HG02798 (cell line): ENCODE data around the gene UBAC1.
A peak's percentile ranks its signal among the peaks of the same experiment; 100 is the strongest.
"Not testable (repeated sequence)": the region's sequence is repeated elsewhere in the genome, so short reads cannot be mapped to it uniquely, and the experiment has no call there.

ENCODE experiments used
- ATAC-seq: cut with Tn5 transposase; IDR thresholded peaks from one replicate; pipeline ENCODE4 v1.9.1; 2021; ENCODE audit warnings: mild to moderate bottlenecking; ENCODE audit not compliant: unreplicated experiment, poor library complexity

The UBAC1 gene

GRCh38 chr9:135926402-135927194, 34.6 kb downstream of the UBAC1 start:
- ATAC-seq = no peak

- no peak for ATAC-seq
These were observed 35.6 kb downstream of the UBAC1 start for GRCh38 chr9:135925496-135926133.

GRCh38 chr9:135924628-135925338, 36.4 kb downstream of the UBAC1 start:
- no peak for ATAC-seq

DNA sequence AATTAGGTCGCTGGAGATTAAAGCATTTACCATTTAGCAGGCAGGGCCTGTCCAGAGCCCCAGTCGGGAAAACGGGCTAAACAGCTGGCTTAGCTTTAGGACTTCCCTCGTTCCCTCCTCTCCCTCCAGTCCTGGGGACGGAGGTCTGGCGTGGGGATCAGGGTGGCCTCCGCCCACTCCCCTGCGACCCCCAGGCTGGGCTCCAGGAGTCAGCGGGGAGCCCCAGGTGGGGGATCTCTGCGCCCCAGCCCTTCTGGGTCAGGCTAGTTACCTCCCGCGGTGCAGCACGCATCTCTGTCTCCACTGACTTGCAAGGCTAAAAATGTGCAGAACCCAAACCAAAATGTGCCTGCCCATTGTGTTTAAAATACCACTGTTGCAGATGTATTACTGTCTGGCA, 37.7 kb downstream of the UBAC1 start:
- no peak for ATAC-seq

- no peak for ATAC-seq
These were observed 39.3 kb downstream of the UBAC1 start for GRCh38 chr9:135921749-135922310.

- ATAC-seq = no peak
These were observed 40.1 kb downstream of the UBAC1 start for GRCh38 chr9:135920973-135921585.

DNA sequence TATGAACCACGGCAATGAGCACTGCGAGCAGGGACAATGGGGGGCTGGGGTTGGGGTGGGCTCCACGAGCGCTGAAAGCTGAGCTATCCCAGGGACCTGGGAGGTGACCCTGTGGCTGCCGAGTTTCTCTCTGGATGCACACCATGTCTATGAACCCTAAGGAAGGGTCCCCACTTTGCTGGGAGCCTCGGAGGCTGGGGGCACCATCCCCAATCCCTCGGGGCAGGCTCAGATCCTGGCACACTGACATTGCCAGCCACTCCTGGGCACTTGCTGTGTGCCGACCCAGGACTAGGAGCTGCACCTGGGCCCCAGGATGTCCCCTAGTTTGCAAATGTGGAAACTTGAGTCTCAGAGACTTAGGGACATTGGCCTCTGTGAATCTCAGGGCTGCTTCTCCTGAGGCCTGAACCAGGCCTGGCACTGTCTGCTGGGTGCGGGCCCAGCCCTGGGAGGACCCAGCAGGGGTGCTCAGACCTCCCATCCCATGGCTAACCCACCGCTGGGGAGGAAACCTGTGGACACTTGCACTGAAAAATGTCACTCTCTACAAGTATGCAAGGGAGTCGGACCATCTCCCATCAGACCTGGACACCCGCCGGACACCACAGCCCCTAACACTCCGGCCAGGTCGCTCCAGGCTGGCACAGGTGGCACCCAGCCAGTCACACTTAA, 40.8 kb downstream of the UBAC1 start:
- ATAC-seq = no peak

- no peak for ATAC-seq
These were observed 41.8 kb downstream of the UBAC1 start for GRCh38 chr9:135919318-135919890.

- ATAC-seq = not testable (repeated sequence)
These were observed 44.9 kb downstream of the UBAC1 start for GRCh38 chr9:135916227-135916626.

DNA sequence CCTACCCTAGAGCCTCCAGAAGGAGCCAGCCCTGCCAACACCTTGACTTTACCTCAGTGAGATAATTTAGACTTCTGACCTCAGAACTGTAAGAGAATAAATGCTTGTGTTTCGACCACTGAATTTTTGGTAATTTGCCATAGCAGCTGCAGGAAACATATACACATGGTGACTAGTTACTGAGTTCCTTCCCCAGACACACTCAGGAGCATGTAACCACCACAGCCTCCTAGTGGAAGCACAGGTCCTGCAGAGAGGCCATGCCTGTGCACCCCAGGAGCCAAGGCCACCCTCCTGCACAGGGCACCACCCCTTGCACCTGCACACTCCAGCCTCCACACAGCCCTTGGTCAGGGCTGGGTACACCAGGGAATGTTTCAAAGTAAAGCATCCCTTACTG, 46.3 kb downstream of the UBAC1 start:
- ATAC-seq = no peak

GRCh38 chr9:135911233-135911632, 49.9 kb downstream of the UBAC1 start:
- not testable (repeated sequence) for ATAC-seq

- ATAC-seq = no peak
These were observed 50.4 kb downstream of the UBAC1 start for GRCh38 chr9:135910757-135911156.

GRCh38 chr9:135910216-135910615, 51.0 kb downstream of the UBAC1 start:
- no peak for ATAC-seq

- ATAC-seq = no peak
These were observed 51.8 kb downstream of the UBAC1 start for GRCh38 chr9:135909371-135909770.

DNA sequence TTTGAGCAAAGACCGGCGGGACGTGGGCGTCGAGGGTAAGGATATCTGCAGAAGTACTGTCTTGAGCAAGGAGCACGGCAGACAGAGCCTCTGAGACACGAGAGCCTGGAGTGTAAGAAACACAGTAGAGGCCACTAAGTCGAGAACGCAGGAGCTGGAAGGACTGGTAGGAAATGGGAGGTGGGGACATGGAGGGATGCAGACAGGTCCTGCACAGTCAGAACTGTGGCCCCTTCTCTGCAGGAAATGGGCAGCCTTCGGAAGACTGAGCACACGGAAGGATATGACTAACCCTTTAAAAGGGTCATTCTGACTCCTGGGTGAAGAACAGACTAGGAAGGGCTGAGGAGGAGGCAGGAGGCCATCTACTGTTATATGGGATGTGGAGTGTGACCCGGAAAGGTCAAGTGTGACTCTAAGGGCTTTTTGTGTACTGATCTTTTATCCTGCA, 52.4 kb downstream of the UBAC1 start:
- no peak for ATAC-seq

DNA sequence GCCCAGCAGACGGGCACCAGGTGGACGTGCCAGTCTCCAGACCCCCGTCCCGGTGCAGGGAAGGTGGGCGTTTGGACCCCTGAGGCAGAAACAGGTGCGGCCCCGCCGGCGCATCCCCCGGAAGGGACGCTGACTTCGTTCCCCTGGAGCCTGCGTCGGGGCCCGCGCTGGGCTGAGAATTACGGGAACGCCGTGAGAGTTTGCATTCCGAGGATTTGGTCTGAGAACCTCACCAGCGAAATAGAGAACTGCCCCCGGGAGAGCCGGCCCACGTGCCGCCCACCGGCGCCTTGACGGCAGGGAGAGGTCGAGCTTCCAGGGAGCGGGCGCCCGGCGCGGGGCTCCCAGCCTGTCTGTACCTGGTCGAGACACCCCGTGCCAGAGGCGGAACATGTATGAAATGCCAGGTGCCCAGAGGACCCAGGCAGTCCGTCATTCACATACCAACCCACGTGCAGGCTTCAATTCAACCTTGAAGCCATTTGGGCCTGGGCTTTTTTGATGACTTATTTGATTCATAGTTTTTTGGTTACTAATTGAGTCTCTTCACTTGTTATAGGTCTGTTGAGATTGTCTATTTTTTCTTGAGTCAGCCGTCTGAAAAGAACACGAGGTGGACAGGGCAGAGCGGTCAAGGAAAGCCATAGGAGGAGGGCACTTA, 53.0 kb downstream of the UBAC1 start:
- ATAC-seq = no peak

DNA sequence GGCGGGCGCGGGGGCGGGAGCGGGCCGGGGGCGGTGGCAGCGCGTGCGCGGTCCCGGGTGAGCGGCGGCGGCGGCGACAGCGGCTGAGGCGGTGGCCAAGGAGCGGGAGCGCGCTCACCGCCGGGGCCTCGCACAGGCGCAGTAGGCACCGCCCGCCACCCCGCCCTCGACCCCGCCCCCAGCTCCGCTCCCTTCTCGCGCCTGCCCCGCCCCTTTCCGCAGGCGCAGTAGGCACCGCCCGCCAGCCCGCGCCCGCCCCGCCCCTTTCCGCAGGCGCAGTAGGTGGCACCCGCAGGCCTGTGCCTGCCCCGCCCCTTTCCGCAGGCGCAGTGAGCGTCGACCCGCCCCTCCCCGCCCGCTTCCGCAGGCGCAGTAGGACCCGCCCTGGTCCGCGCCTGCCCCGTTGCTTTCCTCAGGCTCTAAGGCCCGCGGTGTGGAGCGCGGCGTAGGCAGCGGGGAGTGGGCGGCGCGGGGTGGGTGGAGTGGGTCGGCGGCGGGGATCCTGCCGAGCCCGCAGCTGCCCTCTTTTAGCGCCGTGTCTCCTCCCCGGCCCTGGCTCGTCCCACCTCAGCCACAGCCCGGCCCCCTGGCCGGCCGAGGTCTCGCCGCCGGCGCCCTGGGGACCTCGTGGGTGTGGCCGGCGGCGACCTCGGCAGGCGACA, 53.6 kb downstream of the UBAC1 start, which contains the start of gene CAMSAP1:
TSS of gene CAMSAP1 (minus strand) at position 116 of the 662 bp plus-strand sequence. CDS start 387 bp downstream, outside the sequence.
- peak; percentile 83 for ATAC-seq

- peak; percentile 6 for ATAC-seq
These were observed 54.2 kb downstream of the UBAC1 start for GRCh38 chr9:135907006-135907430.
